ENCODE results near the gene PLOD1.

DNA sequence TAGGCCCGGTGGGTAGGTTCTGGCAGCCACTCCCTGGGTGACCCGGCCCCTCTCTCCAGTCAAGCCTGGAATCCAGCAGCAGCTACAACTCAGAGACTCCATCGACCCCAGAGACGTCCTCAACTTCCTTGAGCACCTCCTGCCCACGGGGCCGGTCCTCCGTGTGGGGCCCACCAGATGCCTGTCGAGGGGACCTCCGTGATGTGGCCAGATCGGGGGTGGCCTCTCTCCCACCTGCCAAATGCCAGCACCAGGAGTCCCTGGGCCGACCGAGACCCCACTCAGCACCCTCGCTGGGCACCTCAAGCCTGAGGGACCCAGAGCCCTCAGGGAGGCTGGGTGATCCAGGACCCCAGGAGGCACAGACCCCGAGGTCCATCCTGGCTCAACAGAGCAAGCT lies 87.5 kb downstream of the PLOD1 start:
- TF ChIP-seq, protein P1, sequence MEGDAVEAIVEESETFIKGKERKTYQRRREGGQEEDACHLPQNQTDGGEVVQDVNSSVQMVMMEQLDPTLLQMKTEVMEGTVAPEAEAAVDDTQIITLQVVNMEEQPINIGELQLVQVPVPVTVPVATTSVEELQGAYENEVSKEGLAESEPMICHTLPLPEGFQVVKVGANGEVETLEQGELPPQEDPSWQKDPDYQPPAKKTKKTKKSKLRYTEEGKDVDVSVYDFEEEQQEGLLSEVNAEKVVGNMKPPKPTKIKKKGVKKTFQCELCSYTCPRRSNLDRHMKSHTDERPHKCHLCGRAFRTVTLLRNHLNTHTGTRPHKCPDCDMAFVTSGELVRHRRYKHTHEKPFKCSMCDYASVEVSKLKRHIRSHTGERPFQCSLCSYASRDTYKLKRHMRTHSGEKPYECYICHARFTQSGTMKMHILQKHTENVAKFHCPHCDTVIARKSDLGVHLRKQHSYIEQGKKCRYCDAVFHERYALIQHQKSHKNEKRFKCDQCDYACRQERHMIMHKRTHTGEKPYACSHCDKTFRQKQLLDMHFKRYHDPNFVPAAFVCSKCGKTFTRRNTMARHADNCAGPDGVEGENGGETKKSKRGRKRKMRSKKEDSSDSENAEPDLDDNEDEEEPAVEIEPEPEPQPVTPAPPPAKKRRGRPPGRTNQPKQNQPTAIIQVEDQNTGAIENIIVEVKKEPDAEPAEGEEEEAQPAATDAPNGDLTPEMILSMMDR (conservative IDR thresholded peaks at IDR 0.05 in 1 of 2, IDR thresholded peaks at IDR 0.05 in 1 of 2; ENCODE audit: extremely low read depth in 1 of 2, insufficient read depth in 1 of 2, low read depth in 1 of 2, low read length in 2 of 2), result no peak
- TF ChIP-seq EZH2 (IDR thresholded peaks at IDR 0.05; ENCODE audit: borderline replicate concordance, low read length), result no peak
